NCI-H524 (cell line): ENCODE measurements around the gene SPINT2.

ENCODE experiments used
- DNase-seq, 2 experiments: peaks; one replicate each; lab custom pipeline; 2025; lab: John Stamatoyannopoulos, UW

The SPINT2 gene

DNA sequence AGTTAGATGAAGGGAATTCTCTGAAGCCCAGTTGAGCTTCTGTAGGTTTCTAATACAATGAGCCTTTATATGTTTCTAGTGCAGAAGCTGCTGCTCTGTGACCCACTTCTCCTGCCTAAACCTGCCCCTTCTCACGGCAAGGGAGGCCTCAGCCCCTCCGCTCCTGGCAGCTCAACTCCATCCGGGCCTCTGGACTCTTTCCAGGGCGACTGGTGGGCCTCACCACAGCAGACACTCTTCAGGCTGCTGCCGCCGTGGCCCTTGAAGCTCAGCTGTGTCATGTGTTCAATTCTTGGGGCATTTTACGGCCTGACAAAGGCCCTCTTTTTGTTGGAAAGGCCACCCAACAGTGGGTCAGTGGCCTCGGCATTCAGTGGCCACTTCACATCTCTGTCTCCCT, 29.7 kb downstream of the SPINT2 start:
- no peak for DNase-seq

DNA sequence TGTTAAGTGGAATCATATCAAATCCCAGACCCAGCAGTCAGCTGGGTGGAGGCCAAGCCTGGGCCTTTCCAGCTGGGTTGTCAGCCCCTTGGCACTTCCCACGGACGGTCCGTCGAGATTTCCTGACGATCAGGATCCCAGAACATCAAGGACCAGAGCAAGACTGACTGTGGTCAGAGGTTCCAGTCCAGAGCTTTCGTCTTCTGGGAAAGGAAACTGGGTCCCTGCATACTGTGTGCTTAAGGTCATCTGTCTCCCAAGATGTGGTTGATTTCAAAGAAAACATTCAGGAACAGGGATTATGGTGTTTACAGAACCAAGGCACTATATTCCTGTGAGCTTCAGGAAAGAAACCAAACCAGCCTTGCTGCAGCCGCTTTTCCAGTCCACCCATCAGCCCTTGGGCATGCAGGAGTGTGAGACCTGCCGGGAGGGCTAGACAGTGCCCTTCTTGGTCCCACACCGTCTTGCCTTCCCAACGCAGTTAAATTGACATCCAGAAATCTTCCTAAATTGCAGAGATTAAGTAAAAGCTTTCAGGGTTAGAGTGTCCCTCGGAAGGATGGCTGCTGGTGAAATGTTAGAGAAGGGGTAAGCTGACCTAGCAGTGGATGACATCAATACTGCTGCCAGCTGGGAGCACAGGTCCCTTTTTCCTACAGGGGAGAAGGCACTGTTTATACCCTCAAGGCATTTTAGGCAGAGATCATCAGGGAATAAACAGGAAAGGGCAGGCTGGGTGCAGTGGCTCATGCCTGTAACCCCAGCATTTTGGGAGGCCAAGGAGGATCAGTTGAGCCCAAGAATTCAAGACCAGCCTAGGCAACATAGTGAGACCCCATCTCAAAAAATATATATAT, 34.7 kb downstream of the SPINT2 start:
- no peak for DNase-seq

- no peak for DNase-seq
Observed at GRCh38 chr19:38303517-38304351, 39.4 kb downstream of the SPINT2 start, which contains the start of gene C19orf33. C19orf33 (plus strand) TSS chr19:38304251; CDS start chr19:38304262, 11 bp downstream.

DNA sequence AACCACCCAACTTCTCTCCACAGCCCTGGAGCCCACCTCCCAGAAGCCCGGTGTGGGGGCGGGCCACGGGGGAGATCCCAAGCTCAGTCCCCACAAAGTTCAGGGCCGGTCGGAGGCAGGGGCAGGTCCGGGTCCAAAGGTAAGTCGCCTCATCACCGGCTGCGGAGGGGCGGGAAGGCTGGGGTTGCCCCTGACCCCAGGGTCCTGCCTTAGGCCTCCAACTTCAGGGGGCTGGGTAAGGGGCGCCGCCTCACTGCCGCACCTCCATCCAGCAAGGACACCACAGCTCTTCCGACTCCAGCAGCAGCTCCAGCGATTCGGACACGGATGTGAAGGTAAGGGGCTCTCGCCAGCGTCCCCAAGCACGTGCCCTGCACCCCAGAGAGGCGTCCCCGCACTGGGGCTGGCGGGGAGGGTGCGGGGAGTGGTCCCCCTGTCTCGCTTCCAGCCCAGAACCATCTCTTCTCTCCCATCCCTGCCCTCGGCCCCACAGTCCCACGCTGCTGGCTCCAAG, 40.0 kb downstream of the SPINT2 start:
- no peak for DNase-seq

DNA sequence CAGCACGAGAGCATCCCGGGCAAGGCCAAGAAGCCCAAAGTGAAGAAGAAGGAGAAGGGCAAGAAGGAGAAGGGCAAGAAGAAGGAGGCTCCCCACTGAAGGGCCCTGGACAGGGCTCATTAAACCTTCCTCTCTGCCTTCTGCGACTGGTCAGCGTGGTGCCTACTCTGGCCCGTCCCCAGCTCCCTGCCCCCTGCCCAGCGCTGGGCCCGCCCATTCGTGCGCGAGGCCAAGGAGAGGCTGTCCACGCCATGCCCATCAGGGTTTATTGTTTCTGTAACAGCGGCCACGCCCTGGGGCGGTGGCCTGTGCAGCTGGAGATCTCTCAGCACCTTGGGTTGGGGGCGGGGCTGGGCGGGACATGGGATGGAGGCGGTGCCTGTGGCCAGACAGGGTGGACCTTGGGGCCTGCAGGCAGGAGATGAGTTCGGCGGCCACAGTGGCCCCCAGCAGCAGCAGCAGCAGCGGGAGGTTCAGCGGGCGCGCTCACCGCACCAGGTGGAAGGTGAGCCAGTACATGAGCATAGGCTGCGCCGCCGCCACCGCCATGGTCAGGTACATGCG, 40.6 kb downstream of the SPINT2 start:
- DNase-seq = no peak

DNA sequence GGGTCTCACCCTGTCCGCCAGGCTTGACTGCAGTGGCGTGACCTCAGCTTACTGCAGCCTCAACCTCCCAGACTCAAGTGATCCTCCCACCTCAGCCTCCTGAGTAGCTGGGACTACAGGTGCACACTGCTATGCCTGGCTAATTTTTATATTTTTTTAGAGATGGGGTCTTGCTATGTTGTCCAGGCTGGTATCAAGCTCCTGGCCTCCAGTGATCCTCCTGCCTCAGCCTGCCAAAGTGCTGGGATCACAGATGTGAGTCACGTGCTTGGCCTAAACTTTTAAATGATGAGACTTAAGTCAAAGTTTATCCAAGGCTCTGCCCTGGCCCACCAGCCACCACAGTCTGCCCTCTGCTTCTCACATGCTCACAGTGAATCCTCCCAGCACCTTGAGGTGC, 41.9 kb downstream of the SPINT2 start:
- DNase-seq = no peak

DNA sequence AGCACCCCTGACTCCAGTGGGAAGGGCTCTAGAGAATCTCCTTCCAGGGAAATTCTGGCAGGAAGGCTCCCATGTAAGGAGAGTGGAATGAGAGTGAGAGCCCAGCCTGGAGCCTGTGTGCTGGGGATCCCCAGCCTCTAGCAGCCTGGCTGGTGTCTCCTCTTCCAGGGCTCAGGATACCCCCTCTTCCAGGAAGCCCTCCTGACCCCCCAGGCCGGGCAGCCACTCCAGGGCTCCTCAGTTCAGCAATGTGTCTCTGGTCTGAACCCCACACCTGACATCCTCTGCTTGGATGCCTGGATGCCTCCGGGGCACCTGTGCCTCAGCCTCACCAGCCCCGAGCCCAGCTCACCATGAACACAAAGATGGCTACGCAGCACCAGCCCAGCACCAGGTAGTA, 42.7 kb downstream of the SPINT2 start:
- DNase-seq = no peak

GRCh38 chr19:38307597-38307996, 43.2 kb downstream of the SPINT2 start:
- DNase-seq = no peak

GRCh38 chr19:38308006-38308766, 43.8 kb downstream of the SPINT2 start:
- no peak for DNase-seq

DNA sequence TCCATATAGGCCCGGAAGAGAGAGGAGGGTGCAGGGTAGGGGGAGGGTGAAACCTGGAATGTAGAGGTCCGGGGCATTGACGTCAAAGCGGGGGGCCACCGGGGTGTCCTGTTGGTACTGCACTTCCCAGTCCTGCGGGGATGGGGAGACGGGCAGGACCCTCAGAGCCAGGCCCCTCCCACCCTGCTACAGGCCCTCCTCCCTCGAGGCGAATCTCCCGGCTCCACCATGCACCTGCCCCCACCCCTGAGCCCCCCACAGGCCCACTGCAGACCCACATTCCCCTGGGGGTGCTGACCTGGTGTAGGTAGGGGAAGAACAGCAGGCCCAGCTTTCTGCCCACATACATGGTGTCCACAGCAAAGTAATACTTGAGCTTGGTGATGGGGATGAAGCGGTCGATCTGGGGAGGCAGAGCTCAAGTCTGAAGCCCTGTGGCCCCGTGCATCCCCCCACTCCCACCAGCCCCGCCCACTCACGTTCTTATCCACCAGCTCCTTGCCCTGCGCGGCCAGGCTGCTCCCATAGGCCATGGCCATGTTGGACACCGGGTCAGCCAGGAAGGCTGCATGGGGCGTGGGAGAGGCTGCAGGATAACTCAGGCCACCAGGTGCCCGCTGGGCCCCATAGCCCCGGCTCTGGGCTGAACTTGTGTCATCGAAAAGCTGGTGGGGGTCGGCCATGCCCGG, 44.7 kb downstream of the SPINT2 start:
- DNase-seq = no peak

DNA sequence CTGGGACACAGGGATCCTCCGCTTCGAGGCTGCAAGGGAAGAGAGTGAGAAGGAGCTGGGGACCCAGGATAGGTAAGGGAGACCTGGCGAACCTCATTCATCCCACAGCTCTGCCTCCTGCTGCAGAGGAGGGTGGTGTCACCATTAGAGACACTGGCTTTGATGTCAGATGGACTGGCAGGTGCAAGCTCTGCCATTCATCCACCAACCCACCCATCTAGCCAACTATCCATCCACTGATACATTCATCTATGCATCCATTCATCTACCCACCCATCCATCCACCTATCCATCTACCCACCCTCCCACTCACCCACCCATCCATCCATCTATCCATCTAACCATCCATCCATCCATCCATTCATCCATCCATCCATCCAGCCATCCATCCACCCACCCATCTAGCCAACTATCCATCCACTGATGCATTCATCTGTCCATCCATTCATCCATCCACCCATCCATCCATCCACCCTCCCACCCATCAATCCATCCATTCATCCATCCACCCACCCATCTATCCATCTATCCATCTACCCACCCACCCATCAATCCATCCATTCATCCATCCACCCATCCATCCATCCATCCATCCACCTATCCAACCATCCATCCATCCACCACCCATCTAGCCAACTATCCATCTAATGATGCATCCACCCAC, 45.4 kb downstream of the SPINT2 start:
- DNase-seq = no peak

- DNase-seq = no peak
Observed at GRCh38 chr19:38310279-38310670, 45.9 kb downstream of the SPINT2 start.

- DNase-seq = no peak
Observed at GRCh38 chr19:38310986-38311385, 46.6 kb downstream of the SPINT2 start.

DNA sequence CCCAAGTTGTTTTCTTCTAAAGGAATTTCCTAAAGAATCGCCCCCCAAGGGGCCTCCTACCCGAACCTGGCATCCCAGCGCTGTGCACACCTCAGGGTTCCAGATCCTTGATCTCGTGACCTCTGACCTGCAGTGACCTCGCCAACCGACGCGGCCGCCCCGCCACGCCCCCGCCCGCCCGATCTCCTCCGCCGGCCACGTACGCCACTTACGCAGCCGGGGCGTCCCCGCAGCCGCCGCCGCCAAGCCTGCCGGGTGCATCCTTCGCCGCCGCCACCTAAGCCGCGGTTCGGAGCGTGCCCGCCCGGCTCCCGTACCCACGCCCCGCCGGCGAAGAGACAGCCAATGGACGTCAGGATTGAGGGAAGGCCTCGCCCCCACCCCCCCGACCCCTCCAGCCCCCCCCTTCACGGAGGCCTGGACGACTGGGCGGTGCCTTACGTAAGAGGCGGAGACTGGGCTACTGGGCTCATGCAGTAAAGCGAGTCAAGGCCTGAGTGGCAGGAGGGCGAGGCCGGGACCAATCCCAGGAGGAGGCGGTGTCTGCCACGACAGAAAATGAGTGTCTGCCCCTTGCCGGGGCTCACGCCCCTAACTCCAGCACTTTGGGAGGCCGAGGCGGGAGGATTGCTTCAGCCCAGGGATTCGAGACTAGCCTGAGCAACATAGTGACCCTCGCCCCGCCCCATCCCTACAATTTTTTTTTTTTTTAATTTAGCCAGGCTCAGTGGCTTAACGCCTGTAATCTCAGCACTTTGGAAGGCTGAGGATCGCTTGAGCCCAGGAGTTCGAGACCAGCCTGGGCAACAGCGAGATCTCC, 51.5 kb downstream of the SPINT2 start, which contains the start of gene YIF1B:
Gene YIF1B, minus strand, starts transcription at position 291 of the 820 bp plus-strand sequence. Its CDS starts 30 bp downstream, at position 261.
- peak; percentile 96 to 99 for DNase-seq

GRCh38 chr19:38316477-38317067, 52.2 kb downstream of the SPINT2 start:
- no peak for DNase-seq

DNA sequence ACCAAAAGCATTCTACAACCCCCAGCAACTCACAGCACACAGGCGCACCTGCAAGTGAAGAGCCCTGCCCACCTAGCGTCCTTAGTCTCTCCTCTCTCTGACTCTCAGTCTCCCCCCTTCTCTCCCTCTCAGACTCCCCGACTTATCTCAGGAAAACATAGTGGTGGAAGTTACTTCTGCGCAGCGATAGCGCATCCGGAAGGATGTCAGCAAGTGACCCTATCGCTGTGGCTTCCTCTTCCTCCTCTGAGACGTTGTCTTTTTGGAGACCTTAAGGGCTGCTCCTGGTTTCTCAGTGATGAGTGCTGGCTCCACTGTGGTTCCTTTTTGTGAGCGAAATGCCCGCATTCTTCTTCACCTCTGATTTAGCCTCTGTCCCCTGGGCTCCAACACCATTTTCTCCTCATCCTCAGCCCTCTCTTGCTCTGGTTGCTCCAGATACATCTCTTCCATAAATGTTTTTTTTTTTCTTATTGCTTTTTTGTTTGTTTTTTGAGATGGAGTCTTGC, 52.8 kb downstream of the SPINT2 start:
- DNase-seq = no peak

GRCh38 chr19:38318660-38319059, 54.3 kb downstream of the SPINT2 start:
- no peak for DNase-seq

- DNase-seq = peak in 1 of 2 experiments; percentile 66
Observed at GRCh38 chr19:38319421-38320258, 55.3 kb downstream of the SPINT2 start, which contains the start of gene KCNK6. KCNK6 (plus strand) TSS chr19:38319845; CDS start chr19:38319951, 106 bp downstream.
